ENCODE data around the gene LLGL2.
"Not testable (repeated sequence)": the region's sequence is repeated elsewhere in the genome, so short reads cannot be mapped to it uniquely, and the experiment has no call there.

LLGL2 gene

DNA sequence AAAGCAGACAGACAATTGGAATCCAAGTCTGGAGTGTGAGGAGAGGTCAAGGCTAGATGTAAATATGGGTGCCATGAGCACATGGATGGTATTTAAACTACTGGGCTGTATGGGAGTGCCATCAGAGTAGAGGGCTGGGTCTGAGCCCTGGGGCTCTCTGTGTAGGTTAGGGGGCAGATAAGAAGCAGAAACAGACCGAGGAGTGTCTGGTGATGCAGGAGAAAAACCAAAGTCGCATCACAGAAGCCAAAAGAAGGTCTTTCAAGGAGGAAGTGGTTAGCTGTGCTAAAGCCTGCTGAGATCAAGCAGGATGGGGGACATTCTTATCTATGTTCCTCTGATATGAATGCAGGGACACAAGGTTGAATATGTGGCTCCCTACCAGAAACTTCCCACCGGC lies 7.3 kb upstream of the LLGL2 start:
- DNase-seq (ENCODE audit: low read depth): peak; percentile 69
- no peak overlapping the region for H3K4me3 ChIP-seq (ENCODE audit: low read depth, low read length)
- no peak for TF ChIP-seq POLR2A (IDR thresholded peaks at IDR 0.05; ENCODE audit: extremely low read depth, insufficient read length)
- no peak for TF ChIP-seq MYC (IDR thresholded peaks at IDR 0.05; ENCODE audit: low read depth, low read length)
- TF ChIP-seq, protein P1, sequence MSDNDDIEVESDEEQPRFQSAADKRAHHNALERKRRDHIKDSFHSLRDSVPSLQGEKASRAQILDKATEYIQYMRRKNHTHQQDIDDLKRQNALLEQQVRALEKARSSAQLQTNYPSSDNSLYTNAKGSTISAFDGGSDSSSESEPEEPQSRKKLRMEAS (IDR thresholded peaks at IDR 0.05; ENCODE audit: low read depth, low read length): no peak
- TF ChIP-seq, protein P2, sequence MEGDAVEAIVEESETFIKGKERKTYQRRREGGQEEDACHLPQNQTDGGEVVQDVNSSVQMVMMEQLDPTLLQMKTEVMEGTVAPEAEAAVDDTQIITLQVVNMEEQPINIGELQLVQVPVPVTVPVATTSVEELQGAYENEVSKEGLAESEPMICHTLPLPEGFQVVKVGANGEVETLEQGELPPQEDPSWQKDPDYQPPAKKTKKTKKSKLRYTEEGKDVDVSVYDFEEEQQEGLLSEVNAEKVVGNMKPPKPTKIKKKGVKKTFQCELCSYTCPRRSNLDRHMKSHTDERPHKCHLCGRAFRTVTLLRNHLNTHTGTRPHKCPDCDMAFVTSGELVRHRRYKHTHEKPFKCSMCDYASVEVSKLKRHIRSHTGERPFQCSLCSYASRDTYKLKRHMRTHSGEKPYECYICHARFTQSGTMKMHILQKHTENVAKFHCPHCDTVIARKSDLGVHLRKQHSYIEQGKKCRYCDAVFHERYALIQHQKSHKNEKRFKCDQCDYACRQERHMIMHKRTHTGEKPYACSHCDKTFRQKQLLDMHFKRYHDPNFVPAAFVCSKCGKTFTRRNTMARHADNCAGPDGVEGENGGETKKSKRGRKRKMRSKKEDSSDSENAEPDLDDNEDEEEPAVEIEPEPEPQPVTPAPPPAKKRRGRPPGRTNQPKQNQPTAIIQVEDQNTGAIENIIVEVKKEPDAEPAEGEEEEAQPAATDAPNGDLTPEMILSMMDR (IDR thresholded peaks at IDR 0.05; ENCODE audit: low read depth, low read length): no peak

DNA sequence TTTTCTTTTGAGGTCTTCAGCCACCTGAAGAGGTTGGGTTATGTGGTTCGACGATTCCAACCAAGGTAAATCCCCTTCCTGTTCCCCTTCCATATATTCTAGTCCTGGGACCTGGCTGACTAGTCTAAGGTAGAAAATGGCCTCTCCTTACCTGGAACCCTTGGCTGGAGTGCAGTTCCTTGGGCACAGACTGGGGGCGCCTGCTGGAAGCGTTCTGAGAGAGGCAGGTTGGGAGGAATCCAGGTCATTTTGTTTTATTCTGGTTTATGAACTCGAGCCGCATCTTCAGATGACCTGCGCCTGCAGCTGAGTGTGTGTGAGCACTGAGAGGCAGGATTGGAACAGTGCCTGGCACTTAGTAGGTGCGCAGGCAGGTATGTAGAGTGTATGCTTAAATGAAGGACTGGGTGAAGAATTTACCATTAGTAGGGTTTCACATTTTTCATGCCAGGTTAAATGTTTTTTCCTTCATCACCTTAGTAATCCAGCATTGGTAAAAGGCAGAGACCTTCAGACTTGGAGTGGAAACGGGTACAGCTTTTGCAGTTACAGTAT lies 6.4 kb upstream of the LLGL2 start:
- no peak for DNase-seq (ENCODE audit: low read depth)
- no peak overlapping the region for H3K4me3 ChIP-seq (ENCODE audit: low read depth, low read length)
- TF ChIP-seq, protein P2 (IDR thresholded peaks at IDR 0.05; ENCODE audit: low read depth, low read length): no peak
- TF ChIP-seq, protein P1 (IDR thresholded peaks at IDR 0.05; ENCODE audit: low read depth, low read length): no peak
- TF ChIP-seq MYC (IDR thresholded peaks at IDR 0.05; ENCODE audit: low read depth, low read length) (no peak), POLR2A (IDR thresholded peaks at IDR 0.05; ENCODE audit: extremely low read depth, insufficient read length) (no peak)

DNA sequence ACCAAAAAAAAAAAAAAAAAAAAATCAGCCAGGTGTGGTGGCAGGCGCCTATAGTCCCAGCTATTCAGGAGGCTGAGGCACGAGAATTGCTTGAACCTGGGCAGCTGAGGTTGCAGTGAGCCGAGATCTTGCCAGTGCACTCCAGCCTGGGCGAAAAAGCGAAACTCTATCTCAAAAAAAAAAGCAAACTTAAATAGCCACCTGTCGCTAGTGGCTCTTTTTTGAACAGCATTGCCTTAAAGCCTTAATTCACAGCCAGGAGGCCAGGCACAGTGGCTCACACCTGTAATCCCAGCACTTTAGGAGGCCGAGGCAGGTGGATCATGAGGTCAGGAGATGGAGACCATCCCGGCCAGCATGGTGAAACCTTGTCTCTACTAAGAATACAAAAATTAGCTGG lies 5.1 kb upstream of the LLGL2 start:
- H3K4me3 ChIP-seq (ENCODE audit: low read depth, low read length); DNase-seq (ENCODE audit: low read depth): not testable (repeated sequence)

DNA sequence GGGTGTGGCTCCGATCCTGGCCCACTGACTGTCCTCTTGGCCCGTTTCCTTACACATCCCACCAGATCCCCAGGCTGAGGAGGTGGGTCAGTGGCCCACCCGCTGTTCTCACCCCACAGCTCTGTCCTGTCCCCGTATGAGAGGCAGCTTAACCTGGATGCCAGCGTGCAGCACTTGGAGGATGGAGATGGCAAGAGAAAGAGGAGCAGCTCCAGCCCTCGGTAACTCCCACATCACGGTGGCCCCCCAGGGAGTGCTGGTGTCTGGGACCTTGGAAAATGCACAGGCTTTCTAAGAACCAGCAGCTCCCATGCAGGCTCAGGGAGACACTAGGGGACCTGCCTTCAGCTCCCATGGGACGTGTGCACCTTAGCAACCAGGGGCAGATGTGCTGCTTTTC lies 4.2 kb upstream of the LLGL2 start:
- TF ChIP-seq, protein P1 (IDR thresholded peaks at IDR 0.05; ENCODE audit: low read depth, low read length): no peak
- TF ChIP-seq POLR2A (IDR thresholded peaks at IDR 0.05; ENCODE audit: extremely low read depth, insufficient read length) (no peak), MYC (IDR thresholded peaks at IDR 0.05; ENCODE audit: low read depth, low read length) (no peak)
- TF ChIP-seq, protein P2 (IDR thresholded peaks at IDR 0.05; ENCODE audit: low read depth, low read length): no peak
- DNase-seq (ENCODE audit: low read depth): no peak
- H3K4me3 ChIP-seq (ENCODE audit: low read depth, low read length): no peak overlapping the region

DNA sequence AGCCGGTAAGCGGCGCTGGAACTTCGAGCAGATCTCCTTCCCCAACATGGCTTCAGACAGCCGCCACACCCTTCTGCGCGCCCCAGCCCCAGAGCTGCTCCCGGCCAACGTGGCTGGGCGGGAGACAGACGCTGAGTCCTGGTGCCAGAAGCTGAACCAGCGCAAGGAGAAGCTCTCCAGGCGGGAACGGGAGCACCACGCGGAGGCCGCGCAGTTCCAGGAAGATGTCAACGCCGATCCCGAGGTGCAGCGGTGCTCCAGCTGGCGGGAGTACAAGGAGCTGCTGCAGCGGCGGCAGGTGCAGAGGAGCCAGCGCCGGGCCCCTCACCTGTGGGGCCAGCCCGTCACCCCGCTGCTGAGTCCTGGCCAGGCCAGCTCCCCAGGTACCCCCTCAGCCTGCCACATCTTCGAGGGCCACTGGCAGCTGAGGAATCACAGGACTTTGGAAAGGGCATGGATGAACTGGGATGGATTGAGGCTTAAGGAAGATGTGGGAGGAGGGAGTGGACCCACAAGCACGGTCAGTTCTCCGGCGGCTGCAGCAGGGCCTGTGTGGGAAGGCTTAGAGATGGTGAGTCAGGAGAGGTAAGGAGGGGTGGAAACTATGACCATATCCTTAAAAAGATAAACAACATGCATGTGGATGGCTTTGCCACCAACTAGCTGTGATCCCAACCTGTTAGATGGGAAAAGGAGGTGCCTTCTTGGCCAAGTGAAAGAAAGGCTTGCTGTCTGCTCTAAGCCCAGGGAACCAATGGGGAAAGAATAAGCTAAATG lies 3.4 kb upstream of the LLGL2 start:
- no peak overlapping the region for H3K4me3 ChIP-seq (ENCODE audit: low read depth, low read length)
- no peak for DNase-seq (ENCODE audit: low read depth)
- TF ChIP-seq, protein P2 (IDR thresholded peaks at IDR 0.05; ENCODE audit: low read depth, low read length): no peak
- TF ChIP-seq, protein P1 (IDR thresholded peaks at IDR 0.05; ENCODE audit: low read depth, low read length): no peak
- TF ChIP-seq POLR2A (IDR thresholded peaks at IDR 0.05; ENCODE audit: extremely low read depth, insufficient read length) (no peak), MYC (IDR thresholded peaks at IDR 0.05; ENCODE audit: low read depth, low read length) (no peak)

DNA sequence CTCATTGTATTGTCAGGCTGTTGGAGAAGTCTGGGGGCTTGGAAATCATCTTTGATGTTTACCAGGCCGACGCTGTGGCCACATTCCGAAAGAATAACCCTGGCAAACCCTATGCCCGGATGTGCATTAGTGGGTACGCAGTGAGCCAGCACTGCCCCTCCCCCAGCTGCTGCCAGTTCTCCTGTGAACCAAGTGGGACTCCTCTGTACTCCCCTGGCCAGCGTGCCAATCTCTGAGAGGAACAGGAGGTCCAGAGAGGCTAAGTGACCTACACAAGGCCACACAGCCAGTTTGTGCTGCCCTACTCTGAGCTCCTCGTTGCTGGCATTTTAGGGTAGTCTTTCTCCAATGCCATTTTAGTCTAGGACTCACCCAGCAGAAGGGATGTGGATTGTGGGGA lies 1.9 kb upstream of the LLGL2 start:
- TF ChIP-seq, protein P1 (IDR thresholded peaks at IDR 0.05; ENCODE audit: low read depth, low read length): no peak
- TF ChIP-seq MYC (IDR thresholded peaks at IDR 0.05; ENCODE audit: low read depth, low read length) (no peak), POLR2A (IDR thresholded peaks at IDR 0.05; ENCODE audit: extremely low read depth, insufficient read length) (no peak)
- TF ChIP-seq, protein P2 (IDR thresholded peaks at IDR 0.05; ENCODE audit: low read depth, low read length): no peak
- DNase-seq (ENCODE audit: low read depth): no peak
- no peak overlapping the region for H3K4me3 ChIP-seq (ENCODE audit: low read depth, low read length)

All from NB4 (cell line).